PC-3 (cell line): ENCODE results near the gene ACIN1. TPM values are rescaled to one million over a fixed set of nuclear protein-coding genes. Genes with fewer than 3 reads are reported as not detected.

ENCODE experiments used
- ATAC-seq: fragments of 200-7000 bp; cut with Tn5 transposase; 2 replicates; pipeline ENCODE4 v1.9.1; 2020; ENCODE audit warnings: mild to moderate bottlenecking, moderate library complexity
- BruUV-seq: library from RNA; stranded (reverse); fragments of 400-500 nt; replicated peaks from 2 replicates; lab custom pipeline; 2021; lab: Mats Ljungman, UMichigan
- CTCF ChIA-PET: fragments of 300-600 bp; sonication (Branson Sonifier 250); formaldehyde crosslinking; loops from one replicate; lab custom pipeline; 2022; ENCODE audit warnings: antibody characterized with exemption; lab: Charles Lee
- POLR2A ChIA-PET: fragments of 300-600 bp; sonication (Branson Sonifier 250); formaldehyde crosslinking; loops from one replicate; lab custom pipeline; 2022; ENCODE audit warnings: antibody characterized with exemption; ENCODE audit not compliant: unreplicated experiment; lab: Charles Lee
- DNase-seq: peaks from one replicate; pipeline ENCODE4 v3.0.0-alpha.2; 2015
- H2AFZ ChIP-seq: fragments of 300-600 bp; sonication (generic); 2 replicates; pipeline ENCODE4 v1.6.0; 2016; ENCODE audit warnings: antibody characterized with exemption, low read length
- H3F3A ChIP-seq: fragments of 300-600 bp; sonication (generic); one replicate; pipeline ENCODE4 v1.6.0; 2017; ENCODE audit warnings: antibody characterized with exemption, low read length, control low read depth, mild to moderate bottlenecking; ENCODE audit not compliant: unreplicated experiment
- H3K27ac ChIP-seq: fragments of 300-600 bp; sonication (generic); 2 replicates; pipeline ENCODE4 v1.5.1; 2016; ENCODE audit warnings: mild to moderate bottlenecking, low read length
- H3K27me3 ChIP-seq: fragments of 300-600 bp; sonication (generic); 2 replicates; pipeline ENCODE4 v1.6.1; 2016; ENCODE audit warnings: low read length, mixed read lengths
- H3K36me3 ChIP-seq: fragments of 300-600 bp; sonication (generic); 2 replicates; pipeline ENCODE4 v1.6.1; 2016; ENCODE audit warnings: low read depth, mixed run types, low read length, mixed read lengths
- H3K4me1 ChIP-seq: fragments of 300-600 bp; sonication (generic); 2 replicates; pipeline ENCODE4 v1.5.1; 2016; ENCODE audit warnings: low read length; ENCODE audit not compliant: insufficient read depth
- H3K4me2 ChIP-seq: fragments of 300-600 bp; sonication (generic); 2 replicates; pipeline ENCODE4 v1.6.0; 2016; ENCODE audit warnings: low read length
- H3K4me3 ChIP-seq: fragments of 300-600 bp; sonication (generic); 2 replicates; pipeline ENCODE4 v1.5.1; 2016; ENCODE audit warnings: mild to moderate bottlenecking, low read length, mixed read lengths
- H3K79me2 ChIP-seq: fragments of 300-600 bp; sonication (generic); 2 replicates; pipeline ENCODE4 v1.6.1; 2017; ENCODE audit warnings: low read length, mixed read lengths
- H3K9ac ChIP-seq: fragments of 300-600 bp; sonication (generic); 2 replicates; pipeline ENCODE4 v1.6.0; 2016; ENCODE audit warnings: mild to moderate bottlenecking, low read length
- H3K9me2 ChIP-seq: fragments of 300-600 bp; sonication (generic); replicated peaks from 2 replicates; pipeline ENCODE4 v1.6.1; 2016; ENCODE audit warnings: mixed run types, low read length, mixed read lengths
- H3K9me3 ChIP-seq: fragments of 300-600 bp; sonication (generic); 2 replicates; pipeline ENCODE4 v1.6.1; 2016; ENCODE audit warnings: low read length, mixed read lengths
- H4K20me1 ChIP-seq: fragments of 300-600 bp; sonication (generic); 2 replicates; pipeline ENCODE4 v1.6.1; 2016; ENCODE audit warnings: low read length, mixed read lengths
- EZH2 ChIP-seq: fragments of 300-600 bp; sonication (generic); IDR thresholded peaks from one replicate; pipeline ENCODE4 v1.6.1; 2017; ENCODE audit warnings: antibody characterized with exemption, mild to moderate bottlenecking, low read length; ENCODE audit not compliant: unreplicated experiment
- EZH2phosphoT487 ChIP-seq: fragments of 300-600 bp; sonication (generic); IDR thresholded peaks from 2 replicates; pipeline ENCODE4 v1.6.1; 2018; ENCODE audit warnings: mild to moderate bottlenecking, antibody characterized with exemption, low read length, borderline replicate concordance
- intact Hi-C: fragments of 100-400 bp; cut with micrococcal nuclease; formaldehyde crosslinking; loops from 2 replicates; pipeline ENCODE4 v1.9.0; 2023
- total RNA-seq: library from RNA; depleted of rRNA; stranded (reverse); fragments of >200 nt; gene quantifications from 2 replicates; pipeline ENCODE4 v1.2.3, GENCODE V29; 2014
- TF ChIP-seq, protein P1 (sequence below): fragments of 300-600 bp; sonication (generic); conservative IDR thresholded peaks from 2 replicates; pipeline ENCODE4 v1.5.1; 2017; ENCODE audit warnings: antibody characterized with exemption, low read depth, mild to moderate bottlenecking, low read length

The ACIN1 gene
- total RNA-seq, 1 experiment from 2014 or later = 112 TPM

GRCh38 chr14:23051141-23052057 lies 43.5 kb downstream of the ACIN1 start:
- POLR2A ChIA-PET = no interaction called here
- intact Hi-C loops = no loop called here
- TF ChIP-seq, protein P1, sequence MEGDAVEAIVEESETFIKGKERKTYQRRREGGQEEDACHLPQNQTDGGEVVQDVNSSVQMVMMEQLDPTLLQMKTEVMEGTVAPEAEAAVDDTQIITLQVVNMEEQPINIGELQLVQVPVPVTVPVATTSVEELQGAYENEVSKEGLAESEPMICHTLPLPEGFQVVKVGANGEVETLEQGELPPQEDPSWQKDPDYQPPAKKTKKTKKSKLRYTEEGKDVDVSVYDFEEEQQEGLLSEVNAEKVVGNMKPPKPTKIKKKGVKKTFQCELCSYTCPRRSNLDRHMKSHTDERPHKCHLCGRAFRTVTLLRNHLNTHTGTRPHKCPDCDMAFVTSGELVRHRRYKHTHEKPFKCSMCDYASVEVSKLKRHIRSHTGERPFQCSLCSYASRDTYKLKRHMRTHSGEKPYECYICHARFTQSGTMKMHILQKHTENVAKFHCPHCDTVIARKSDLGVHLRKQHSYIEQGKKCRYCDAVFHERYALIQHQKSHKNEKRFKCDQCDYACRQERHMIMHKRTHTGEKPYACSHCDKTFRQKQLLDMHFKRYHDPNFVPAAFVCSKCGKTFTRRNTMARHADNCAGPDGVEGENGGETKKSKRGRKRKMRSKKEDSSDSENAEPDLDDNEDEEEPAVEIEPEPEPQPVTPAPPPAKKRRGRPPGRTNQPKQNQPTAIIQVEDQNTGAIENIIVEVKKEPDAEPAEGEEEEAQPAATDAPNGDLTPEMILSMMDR = no peak
- no peak for TF ChIP-seq EZH2phosphoT487
- no peak for TF ChIP-seq EZH2

GRCh38 chr14:23049011-23049410 lies 45.9 kb downstream of the ACIN1 start:
- no peak overlapping the region for H3K4me2 ChIP-seq
- H2AFZ ChIP-seq = no peak overlapping the region
- no peaks in the 10 kb centered on the region for H3K79me2 ChIP-seq
- ChIA-PET CTCF (no interaction called here), POLR2A (no interaction called here)
- no peaks in the 10 kb centered on the region for H3F3A ChIP-seq
- DNase-seq = no peak
- no TSS peak for BruUV-seq
- no peak for TF ChIP-seq EZH2phosphoT487
- intact Hi-C loops = no loop called here
- H3K27ac ChIP-seq = no peak overlapping the region
- H3K27me3 ChIP-seq = no peaks in the 10 kb centered on the region
- ATAC-seq = no peak
- no peak overlapping the region for H3K4me3 ChIP-seq
- H3K36me3 ChIP-seq = no peaks in the 10 kb centered on the region
- H3K4me1 ChIP-seq = peaks cover 8% of the 10 kb centered on the region
- no peaks in the 10 kb centered on the region for H3K9me2 ChIP-seq
- H4K20me1 ChIP-seq = no peaks in the 10 kb centered on the region
- no peaks in the 10 kb centered on the region for H3K9me3 ChIP-seq
- H3K9ac ChIP-seq = no peak overlapping the region

More at GRCh38 chr14:23051141-23052057, 43.5 kb downstream of the ACIN1 start:
- Histone ChIP-seq H3K9me2 (no peaks in the 10 kb centered on the region), H3K79me2 (no peaks in the 10 kb centered on the region), H3K27ac (no peak overlapping the region), H3K4me1 (peaks cover 1% of the 10 kb centered on the region; the same call in 1 of the 2 replicates), H3K9me3 (no peaks in the 10 kb centered on the region), H3K27me3 (no peaks in the 10 kb centered on the region), H3K9ac (no peak overlapping the region), H2AFZ (no peak overlapping the region), H3K4me3 (no peak overlapping the region), H4K20me1 (no peaks in the 10 kb centered on the region), H3F3A (no peaks in the 10 kb centered on the region), H3K36me3 (no peaks in the 10 kb centered on the region), H3K4me2 (no peak overlapping the region)
- CTCF ChIA-PET = interaction anchor here (2.1 kb wide), 1 partner anchor 57 kb away, joined by 11 read pairs; no protein-coding TSS in a partner anchor
- DNase-seq (no peak), ATAC-seq (no peak)
- BruUV-seq = no TSS peak

DNA sequence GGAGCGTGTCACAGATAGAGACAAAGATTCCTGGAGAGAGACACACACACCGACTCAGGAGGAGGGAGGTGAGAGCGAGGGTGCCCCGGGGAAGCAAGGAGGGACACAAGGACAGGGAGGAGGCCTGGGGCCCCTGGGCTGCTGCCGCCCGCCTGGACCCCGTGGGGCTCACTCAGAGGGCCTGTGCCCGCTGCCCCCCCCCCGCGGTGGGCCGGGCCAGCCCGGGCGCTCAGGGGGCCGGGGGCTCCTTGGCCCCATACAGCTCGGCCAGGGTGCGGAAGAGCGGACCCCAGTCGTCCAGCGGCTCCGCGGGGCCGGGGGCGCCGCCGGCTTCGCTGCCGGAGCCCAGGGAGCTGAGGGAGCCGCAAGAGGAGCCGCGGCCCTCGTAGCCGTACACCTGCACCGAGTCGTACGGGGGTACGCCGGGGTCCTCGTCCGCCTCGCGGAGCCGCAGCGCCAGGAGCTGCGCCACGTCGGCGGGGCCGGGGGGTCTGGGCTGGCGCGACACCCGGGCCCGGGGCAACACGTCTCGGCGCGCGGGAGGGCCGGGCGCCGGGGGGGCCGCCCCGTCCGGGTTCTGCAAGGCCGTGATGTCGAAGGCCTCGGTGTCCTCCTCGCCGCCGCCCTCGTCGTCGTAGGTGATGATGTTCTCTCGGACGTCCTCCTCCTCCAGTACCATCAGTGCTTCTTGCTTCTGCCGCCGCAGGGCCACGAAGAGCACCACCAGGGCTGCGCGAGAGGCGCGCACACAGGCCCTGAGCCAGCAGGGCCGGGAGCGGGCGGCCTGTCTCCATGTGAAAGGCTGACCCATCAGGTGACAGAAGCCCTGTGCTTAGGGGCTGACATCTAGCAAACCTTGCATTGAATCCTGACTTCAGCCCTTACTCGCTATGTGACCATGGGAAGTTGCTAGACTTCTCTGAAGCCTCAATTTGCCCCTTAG lies 46.9 kb downstream of the ACIN1 start:
- ChIA-PET POLR2A (no interaction called here), CTCF (no interaction called here)
- Histone ChIP-seq H3K9ac (no peak overlapping the region), H3K9me2 (no peaks in the 10 kb centered on the region), H3K4me2 (no peak overlapping the region), H3K36me3 (no peaks in the 10 kb centered on the region), H3K27me3 (no peaks in the 10 kb centered on the region), H3K27ac (no peak overlapping the region), H3K9me3 (no peaks in the 10 kb centered on the region), H2AFZ (no peak overlapping the region), H3F3A (no peaks in the 10 kb centered on the region), H3K79me2 (no peaks in the 10 kb centered on the region), H4K20me1 (no peaks in the 10 kb centered on the region), H3K4me3 (no peak overlapping the region), H3K4me1 (peaks cover 8% of the 10 kb centered on the region)
- intact Hi-C loops = no loop called here
- TF ChIP-seq, protein P1 = no peak
- TF ChIP-seq EZH2phosphoT487 = no peak
- no peak for TF ChIP-seq EZH2
- ATAC-seq (no peak), DNase-seq (no peak)
- BruUV-seq = no TSS peak
